ENCODE measurements around the gene KRT82.

KRT82 gene

DNA sequence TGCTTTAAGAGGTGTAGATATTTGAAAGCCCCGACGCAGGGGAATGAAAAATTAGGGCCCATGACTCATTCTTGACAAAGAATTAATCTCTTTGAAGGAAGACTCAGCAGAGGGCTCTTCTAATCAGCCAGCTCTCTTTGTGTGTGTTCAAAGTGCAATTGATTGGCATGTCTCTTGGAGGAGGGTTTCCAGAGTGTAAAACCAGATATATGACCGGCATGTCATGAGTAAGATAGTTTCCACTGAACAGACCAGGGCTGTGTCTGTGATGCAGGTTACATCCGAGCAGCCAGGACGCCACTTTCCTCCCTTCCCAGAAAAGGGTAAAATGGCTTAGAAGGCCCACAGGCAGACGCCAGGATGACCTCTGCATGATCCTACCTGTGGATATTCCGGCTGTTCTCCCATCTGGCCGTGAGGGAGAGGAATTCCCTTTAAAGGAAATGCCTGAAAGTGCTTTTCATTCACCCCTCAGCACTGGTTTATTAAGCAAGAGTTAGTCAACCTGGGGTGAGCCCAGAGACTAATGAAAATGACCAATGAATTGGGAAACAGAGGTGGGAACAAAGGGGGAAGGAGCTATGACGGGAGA lies 35.3 kb upstream of the KRT82 start:
- no peak for DNase-seq (ENCODE audit: extremely low spot score)
- ChIA-PET POLR2A (no interaction called here), CTCF (no interaction called here)

DNA sequence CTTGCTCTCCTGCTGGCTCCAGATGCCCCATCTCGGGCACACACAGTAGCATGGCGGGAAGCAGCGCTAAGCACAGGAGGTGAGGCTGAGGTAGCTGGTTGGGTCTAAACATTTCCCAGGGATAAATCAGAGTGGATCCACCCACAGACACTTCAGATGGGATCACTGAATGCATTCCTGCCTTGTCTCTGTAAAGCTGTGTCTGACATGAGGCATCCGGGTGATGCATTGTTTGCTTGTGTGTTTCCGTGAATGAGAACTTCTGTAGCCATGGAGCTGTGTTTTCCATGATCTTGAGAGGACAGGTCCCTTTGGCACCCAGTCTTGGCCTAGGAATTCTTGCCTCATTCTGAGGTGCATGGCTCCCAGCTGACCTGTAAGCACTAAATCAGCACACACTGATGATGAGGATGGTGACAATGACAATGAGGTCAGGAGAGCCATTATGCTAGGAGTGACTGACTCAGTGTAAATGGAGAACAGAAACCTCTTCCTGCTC lies 34.7 kb upstream of the KRT82 start:
- TF ChIP-seq TARDBP (IDR thresholded peaks at IDR 0.05) (no peak), HDGF (IDR thresholded peaks at IDR 0.05; ENCODE audit: borderline replicate concordance) (no peak), NFRKB (IDR thresholded peaks at IDR 0.05) (no peak), FOXM1 (IDR thresholded peaks at IDR 0.05; ENCODE audit: borderline replicate concordance) (no peak), ZNF384 (IDR thresholded peaks at IDR 0.05) (no peak), SP1 (IDR thresholded peaks at IDR 0.05) (no peak), ARNT (IDR thresholded peaks at IDR 0.05) (no peak), LEF1 (IDR thresholded peaks at IDR 0.05; ENCODE audit: borderline replicate concordance) (no peak)
- no peak for DNase-seq (ENCODE audit: extremely low spot score)
- ChIA-PET POLR2A (no interaction called here), CTCF (no interaction called here)

More for the DNA sequence above, 35.3 kb upstream of the KRT82 start:
- TF ChIP-seq FOXK2 (IDR thresholded peaks at IDR 0.05) (no peak), ELF4 (IDR thresholded peaks at IDR 0.05) (no peak), CTBP1 (IDR thresholded peaks at IDR 0.05; ENCODE audit: borderline replicate concordance) (no peak), LEF1 (IDR thresholded peaks at IDR 0.05; ENCODE audit: borderline replicate concordance) (no peak), ARNT (IDR thresholded peaks at IDR 0.05) (no peak), FOXM1 (IDR thresholded peaks at IDR 0.05; ENCODE audit: borderline replicate concordance) (no peak), SUZ12 (IDR thresholded peaks at IDR 0.05) (no peak), BHLHE40 (IDR thresholded peaks at IDR 0.05; ENCODE audit: borderline replicate concordance) (no peak), SP1 (IDR thresholded peaks at IDR 0.05) (no peak), L3MBTL2 (conservative IDR thresholded peaks at IDR 0.05) (no peak), TARDBP (IDR thresholded peaks at IDR 0.05) (no peak), HDGF (IDR thresholded peaks at IDR 0.05; ENCODE audit: borderline replicate concordance) (no peak), FOXA1 (IDR thresholded peaks at IDR 0.05) (no peak), ZNF384 (IDR thresholded peaks at IDR 0.05) (no peak), NFRKB (IDR thresholded peaks at IDR 0.05) (no peak)
- TF ChIP-seq, protein P1, sequence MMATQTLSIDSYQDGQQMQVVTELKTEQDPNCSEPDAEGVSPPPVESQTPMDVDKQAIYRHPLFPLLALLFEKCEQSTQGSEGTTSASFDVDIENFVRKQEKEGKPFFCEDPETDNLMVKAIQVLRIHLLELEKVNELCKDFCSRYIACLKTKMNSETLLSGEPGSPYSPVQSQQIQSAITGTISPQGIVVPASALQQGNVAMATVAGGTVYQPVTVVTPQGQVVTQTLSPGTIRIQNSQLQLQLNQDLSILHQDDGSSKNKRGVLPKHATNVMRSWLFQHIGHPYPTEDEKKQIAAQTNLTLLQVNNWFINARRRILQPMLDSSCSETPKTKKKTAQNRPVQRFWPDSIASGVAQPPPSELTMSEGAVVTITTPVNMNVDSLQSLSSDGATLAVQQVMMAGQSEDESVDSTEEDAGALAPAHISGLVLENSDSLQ (IDR thresholded peaks at IDR 0.05): no peak

DNA sequence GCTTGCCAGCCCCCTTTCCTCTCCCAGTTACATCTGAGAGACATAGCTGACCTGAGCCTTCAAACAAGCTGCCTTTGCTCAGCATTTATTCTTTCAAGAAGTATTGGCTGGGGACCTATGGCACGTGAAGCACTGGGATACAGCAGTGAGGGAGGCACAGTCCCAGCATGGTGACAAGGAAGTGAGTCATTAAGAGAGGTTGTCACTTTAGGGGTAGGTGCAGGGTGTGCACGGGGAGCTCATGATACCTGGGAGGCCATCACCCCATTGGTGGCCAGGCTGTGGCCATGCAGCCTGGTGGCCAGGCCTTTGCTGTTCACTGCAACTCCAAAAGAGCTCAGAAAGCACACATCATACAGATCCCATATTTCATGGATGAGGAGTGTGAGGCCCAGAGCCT lies 33.7 kb upstream of the KRT82 start:
- TF ChIP-seq SP1 (IDR thresholded peaks at IDR 0.05): no peak
- TF ChIP-seq FOXA1 (IDR thresholded peaks at IDR 0.05): no peak
- TF ChIP-seq, protein P1 (IDR thresholded peaks at IDR 0.05): no peak
- no peak for TF ChIP-seq NFRKB (IDR thresholded peaks at IDR 0.05)
- TF ChIP-seq FOXK2 (IDR thresholded peaks at IDR 0.05): no peak
- POLR2A ChIA-PET: no interaction called here
- no peak for DNase-seq (ENCODE audit: extremely low spot score)
- CTCF ChIA-PET: no interaction called here

DNA sequence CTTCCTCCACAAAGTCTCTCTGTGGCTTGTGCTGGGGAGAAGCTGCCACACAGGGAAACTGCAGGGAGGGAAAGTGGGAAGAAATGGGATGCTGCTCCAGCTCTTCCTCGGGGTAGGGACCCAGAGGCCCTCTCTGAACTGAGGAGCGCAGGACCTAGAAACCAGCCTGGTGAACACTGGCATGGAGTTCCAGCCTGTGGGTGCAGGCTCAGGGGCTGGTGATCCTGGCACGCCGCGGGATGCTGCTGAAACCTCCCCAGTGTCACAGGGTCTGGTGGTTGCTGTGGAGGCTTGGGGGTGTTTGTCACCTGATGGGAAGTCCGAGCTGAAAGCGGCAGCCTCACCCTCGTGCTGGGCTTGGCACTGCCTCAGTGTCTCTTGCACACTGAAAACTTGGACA lies 33.3 kb upstream of the KRT82 start:
- DNase-seq (ENCODE audit: extremely low spot score): no peak
- ChIA-PET CTCF (no interaction called here), POLR2A (no interaction called here)
- TF ChIP-seq ARNT (IDR thresholded peaks at IDR 0.05) (no peak), TARDBP (IDR thresholded peaks at IDR 0.05) (no peak), LEF1 (IDR thresholded peaks at IDR 0.05; ENCODE audit: borderline replicate concordance) (no peak), SP1 (IDR thresholded peaks at IDR 0.05) (no peak), FOXK2 (IDR thresholded peaks at IDR 0.05) (no peak), L3MBTL2 (conservative IDR thresholded peaks at IDR 0.05) (no peak), BHLHE40 (IDR thresholded peaks at IDR 0.05; ENCODE audit: borderline replicate concordance) (no peak), FOXA1 (IDR thresholded peaks at IDR 0.05) (no peak), FOXM1 (IDR thresholded peaks at IDR 0.05; ENCODE audit: borderline replicate concordance) (no peak), ZNF384 (IDR thresholded peaks at IDR 0.05) (no peak), ELF4 (IDR thresholded peaks at IDR 0.05) (no peak), NFRKB (IDR thresholded peaks at IDR 0.05) (no peak), SUZ12 (IDR thresholded peaks at IDR 0.05) (no peak), CTBP1 (IDR thresholded peaks at IDR 0.05; ENCODE audit: borderline replicate concordance) (no peak), HDGF (IDR thresholded peaks at IDR 0.05; ENCODE audit: borderline replicate concordance) (no peak)
- TF ChIP-seq, protein P1 (IDR thresholded peaks at IDR 0.05): no peak

DNA sequence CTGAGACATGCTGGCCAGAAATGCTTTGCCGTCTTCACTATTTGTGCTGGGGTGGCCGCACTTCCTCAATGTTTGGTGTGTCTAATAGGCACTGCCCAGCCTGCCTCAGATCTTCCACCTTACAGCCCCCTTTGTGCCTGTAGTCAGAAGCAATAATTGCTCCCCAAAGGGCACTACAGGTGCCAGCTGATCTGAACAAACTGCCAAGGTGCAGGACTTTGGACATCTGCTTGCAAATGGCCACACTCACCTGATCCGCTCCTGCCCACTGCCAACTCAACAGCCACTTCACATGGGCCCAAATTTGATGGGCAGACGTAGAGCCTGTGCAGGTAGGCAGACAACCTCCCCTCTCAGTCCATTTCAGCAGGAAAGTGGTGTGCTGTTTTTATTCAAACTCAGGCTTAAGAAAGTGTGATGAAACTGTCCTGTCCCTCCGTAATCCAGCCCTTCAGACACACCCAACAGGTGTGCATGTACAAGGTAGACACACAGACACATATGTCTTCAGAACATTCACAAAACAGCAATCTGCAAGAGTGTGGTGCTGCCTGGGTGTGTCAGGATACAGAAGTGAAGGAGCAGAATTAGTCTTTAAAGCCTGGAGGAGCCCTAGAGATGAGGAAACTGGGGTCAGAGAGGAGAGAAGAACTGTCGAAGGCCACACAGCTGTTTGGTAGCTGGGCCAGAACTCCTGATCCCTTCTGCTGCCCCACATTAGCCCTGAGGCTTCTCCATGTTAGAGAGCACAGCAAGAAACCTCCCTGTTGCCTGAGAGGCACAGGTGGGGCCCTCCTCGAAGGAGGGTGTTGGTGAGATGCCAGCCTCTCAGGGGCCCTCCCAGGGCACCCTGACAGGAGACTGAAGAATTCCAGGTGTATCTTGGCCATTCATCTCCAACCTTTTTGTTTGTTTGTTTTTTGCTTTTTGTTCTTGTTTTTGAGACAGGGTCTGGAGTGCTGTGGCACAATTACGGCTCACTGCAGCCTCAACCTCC lies 32.5 kb upstream of the KRT82 start:
- ChIA-PET CTCF (no interaction called here), POLR2A (no interaction called here)
- DNase-seq (ENCODE audit: extremely low spot score): no peak
- TF ChIP-seq, protein P1 (IDR thresholded peaks at IDR 0.05): no peak
- TF ChIP-seq ARNT (IDR thresholded peaks at IDR 0.05) (no peak), ZNF384 (IDR thresholded peaks at IDR 0.05) (no peak), CTBP1 (IDR thresholded peaks at IDR 0.05; ENCODE audit: borderline replicate concordance) (no peak), HDGF (IDR thresholded peaks at IDR 0.05; ENCODE audit: borderline replicate concordance) (no peak), SP1 (IDR thresholded peaks at IDR 0.05) (no peak), TARDBP (IDR thresholded peaks at IDR 0.05) (no peak), FOXA1 (IDR thresholded peaks at IDR 0.05) (no peak), BHLHE40 (IDR thresholded peaks at IDR 0.05; ENCODE audit: borderline replicate concordance) (no peak), SUZ12 (IDR thresholded peaks at IDR 0.05) (no peak), FOXM1 (IDR thresholded peaks at IDR 0.05; ENCODE audit: borderline replicate concordance) (no peak), L3MBTL2 (conservative IDR thresholded peaks at IDR 0.05) (no peak), FOXK2 (IDR thresholded peaks at IDR 0.05) (no peak), NFRKB (IDR thresholded peaks at IDR 0.05) (no peak), LEF1 (IDR thresholded peaks at IDR 0.05; ENCODE audit: borderline replicate concordance) (no peak), ELF4 (IDR thresholded peaks at IDR 0.05) (no peak)
